ENCODE measurements around the gene RPL23. TPM values are rescaled to one million over a fixed set of nuclear protein-coding genes. Genes with fewer than 3 reads are reported as not detected.

The RPL23 gene
- total RNA-seq, result 1,183 TPM
- polyA plus RNA-seq (ENCODE audit: insufficient read depth, low read depth, low replicate concordance), result 2,399 TPM
- long read RNA-seq, donor 1, transcript RPL23-211 (3 exons, 2,779 nt), result minor isoform, 80 of 3,202 reads
- long read RNA-seq, donor 1, transcript RPL23-206 (5 exons, 2,821 nt), result major isoform, 2,017 of 3,202 reads
- long read RNA-seq, donor 1, transcript RPL23-210 (2 exons, 429 nt), result minor isoform, 123 of 3,202 reads
- long read RNA-seq, donor 1, transcript RPL23-207 (4 exons, 615 nt), result minor isoform, 95 of 3,202 reads
- long read RNA-seq, donor 1, partial matches to known transcripts, result 855 of 3,202 reads
- long read RNA-seq, donor 1, other reads (novel, unspliced or antisense), result 16 of 3,202 reads
- long read RNA-seq, donor 2, transcript RPL23-210 (2 exons, 429 nt), result minor isoform, 92 of 3,843 reads
- long read RNA-seq, donor 2, transcript RPL23-206 (5 exons, 2,821 nt), result major isoform, 2,683 of 3,843 reads
- long read RNA-seq, donor 2, transcript RPL23-211 (3 exons, 2,779 nt), result minor isoform, 91 of 3,843 reads
- long read RNA-seq, donor 2, transcript RPL23-207 (4 exons, 615 nt), result minor isoform, 77 of 3,843 reads
- long read RNA-seq, donor 2, partial matches to known transcripts, result 846 of 3,843 reads
- long read RNA-seq, donor 2, other reads (novel, unspliced or antisense), result 34 of 3,843 reads
- long read RNA-seq, donor 3, transcript RPL23-207 (4 exons, 615 nt), result minor isoform, 98 of 4,609 reads
- long read RNA-seq, donor 3, transcript RPL23-211 (3 exons, 2,779 nt), result minor isoform, 124 of 4,609 reads
- long read RNA-seq, donor 3, transcript RPL23-206 (5 exons, 2,821 nt), result major isoform, 3,350 of 4,609 reads
- long read RNA-seq, donor 3, transcript RPL23-210 (2 exons, 429 nt), result minor isoform, 105 of 4,609 reads
- long read RNA-seq, donor 3, partial matches to known transcripts, result 892 of 4,609 reads
- long read RNA-seq, donor 3, other reads (novel, unspliced or antisense), result 16 of 4,609 reads
- long read RNA-seq, donor 4, transcript RPL23-206 (5 exons, 2,821 nt), result major isoform, 1,183 of 1,494 reads
- long read RNA-seq, donor 4, transcript RPL23-210 (2 exons, 429 nt), result minor isoform, 40 of 1,494 reads
- long read RNA-seq, donor 4, transcript RPL23-211 (3 exons, 2,779 nt), result minor isoform, 32 of 1,494 reads
- long read RNA-seq, donor 4, transcript RPL23-207 (4 exons, 615 nt), result minor isoform, 18 of 1,494 reads
- long read RNA-seq, donor 4, partial matches to known transcripts, result 208 of 1,494 reads
- long read RNA-seq, donor 4, other reads (novel, unspliced or antisense), result 11 of 1,494 reads
- long read RNA-seq, donor 5, transcript RPL23-207 (4 exons, 615 nt), result minor isoform, 5 of 286 reads
- long read RNA-seq, donor 5, transcript RPL23-210 (2 exons, 429 nt), result minor isoform, 6 of 286 reads
- long read RNA-seq, donor 5, transcript RPL23-211 (3 exons, 2,779 nt), result minor isoform, 24 of 286 reads
- long read RNA-seq, donor 5, transcript RPL23-206 (5 exons, 2,821 nt), result major isoform, 174 of 286 reads
- long read RNA-seq, donor 5, partial matches to known transcripts, result 73 of 286 reads
- long read RNA-seq, donor 5, other reads (novel, unspliced or antisense), result 0 of 286 reads
- long read RNA-seq, donor 6, transcript RPL23-211 (3 exons, 2,779 nt), result minor isoform, 266 of 12,224 reads
- long read RNA-seq, donor 6, transcript RPL23-206 (5 exons, 2,821 nt), result major isoform, 7,708 of 12,224 reads
- long read RNA-seq, donor 6, transcript RPL23-207 (4 exons, 615 nt), result minor isoform, 289 of 12,224 reads
- long read RNA-seq, donor 6, transcript RPL23-210 (2 exons, 429 nt), result minor isoform, 384 of 12,224 reads
- long read RNA-seq, donor 6, partial matches to known transcripts, result 3,388 of 12,224 reads
- long read RNA-seq, donor 6, other reads (novel, unspliced or antisense), result 159 of 12,224 reads
- long read RNA-seq, donor 7, transcript RPL23-210 (2 exons, 429 nt), result minor isoform, 22 of 158 reads
- long read RNA-seq, donor 7, transcript RPL23-206 (5 exons, 2,821 nt), result major isoform, 36 of 158 reads
- long read RNA-seq, donor 7, partial matches to known transcripts, result 99 of 158 reads
- long read RNA-seq, donor 7, other reads (novel, unspliced or antisense), result 1 of 158 reads
- long read RNA-seq, donor 8, transcript RPL23-206 (5 exons, 2,821 nt), result major isoform, 2,568 of 3,877 reads
- long read RNA-seq, donor 8, transcript RPL23-207 (4 exons, 615 nt), result minor isoform, 89 of 3,877 reads
- long read RNA-seq, donor 8, transcript RPL23-211 (3 exons, 2,779 nt), result minor isoform, 104 of 3,877 reads
- long read RNA-seq, donor 8, transcript RPL23-210 (2 exons, 429 nt), result minor isoform, 143 of 3,877 reads
- long read RNA-seq, donor 8, partial matches to known transcripts, result 927 of 3,877 reads
- long read RNA-seq, donor 8, other reads (novel, unspliced or antisense), result 26 of 3,877 reads
- long read RNA-seq, donor 9, transcript RPL23-207 (4 exons, 615 nt), result minor isoform, 80 of 2,667 reads
- long read RNA-seq, donor 9, transcript RPL23-211 (3 exons, 2,779 nt), result minor isoform, 123 of 2,667 reads
- long read RNA-seq, donor 9, transcript RPL23-206 (5 exons, 2,821 nt), result major isoform, 1,639 of 2,667 reads
- long read RNA-seq, donor 9, transcript RPL23-210 (2 exons, 429 nt), result minor isoform, 65 of 2,667 reads
- long read RNA-seq, donor 9, partial matches to known transcripts, result 732 of 2,667 reads
- long read RNA-seq, donor 9, other reads (novel, unspliced or antisense), result 19 of 2,667 reads
- long read RNA-seq, donor 10, transcript RPL23-211 (3 exons, 2,779 nt), result minor isoform, 135 of 4,387 reads
- long read RNA-seq, donor 10, transcript RPL23-207 (4 exons, 615 nt), result minor isoform, 114 of 4,387 reads
- long read RNA-seq, donor 10, transcript RPL23-206 (5 exons, 2,821 nt), result major isoform, 2,949 of 4,387 reads
- long read RNA-seq, donor 10, transcript RPL23-210 (2 exons, 429 nt), result minor isoform, 182 of 4,387 reads
- long read RNA-seq, donor 10, partial matches to known transcripts, result 968 of 4,387 reads
- long read RNA-seq, donor 10, other reads (novel, unspliced or antisense), result 27 of 4,387 reads

DNA sequence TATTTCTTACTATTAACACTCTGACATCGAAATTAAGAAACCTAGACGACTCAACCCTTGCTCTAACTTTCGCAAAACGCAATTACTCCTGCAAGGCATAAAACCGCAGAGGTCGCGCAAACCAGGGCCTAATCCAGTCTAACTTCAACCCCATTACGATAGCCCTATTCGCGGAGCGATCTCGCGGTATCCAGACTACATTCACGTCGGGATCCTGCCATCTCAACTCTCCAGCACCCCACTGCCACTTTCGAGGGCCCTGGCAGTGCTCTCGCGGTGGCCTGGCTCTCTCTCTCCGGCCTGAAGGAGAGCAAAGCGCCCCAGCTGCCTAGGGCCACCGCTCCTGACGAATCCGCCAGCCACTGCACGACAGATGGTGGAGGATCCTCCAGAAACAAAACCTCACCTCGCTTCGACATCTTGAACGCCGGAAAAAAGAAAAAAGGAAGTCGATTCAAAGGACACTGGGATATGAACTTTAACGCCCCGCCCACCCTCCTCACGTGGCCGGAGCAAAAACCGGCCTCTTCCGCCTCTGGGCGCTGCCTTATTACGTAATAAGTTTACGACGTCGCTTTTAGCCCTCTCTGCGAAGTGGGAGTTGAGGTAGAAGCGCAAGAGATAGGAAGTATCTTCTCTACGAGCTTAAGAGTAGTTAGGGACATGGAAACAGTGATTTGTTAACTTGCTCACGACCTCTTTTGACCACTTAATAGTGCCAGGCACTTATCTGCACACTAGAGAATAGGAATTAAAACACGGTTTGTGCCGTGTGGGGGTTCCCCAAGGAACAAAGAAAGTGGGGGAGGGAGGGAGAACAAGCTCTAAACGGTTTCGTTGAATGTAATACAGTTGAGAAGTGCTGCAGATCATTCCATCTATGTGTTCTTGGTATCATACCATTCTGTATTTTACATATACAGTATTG lies at the start of gene RPL23:
Gene RPL23 (minus strand): TSS at position 430 of the 928 bp plus-strand sequence. CDS start 11 bp downstream, at position 419.
- no peaks in the 10 kb centered on the region for H3K9me3 ChIP-seq (ENCODE audit: control insufficient read depth in 2 of 3, insufficient read depth in 1 of 3, low read length in 3 of 3)
- H3K4me1 ChIP-seq (ENCODE audit: control insufficient read depth in 2 of 3, insufficient read depth in 2 of 3, low read depth in 1 of 3, low read length in 3 of 3), result peaks cover 0 to 22% (median 0%) of the 10 kb centered on the region in 3 donors
- H3K9ac ChIP-seq (ENCODE audit: low read length in 3 of 3), result peak within 1 kb of the TSS; percentile 95 to 98 (median 97)
- DNase-seq (peak; percentile 97 to 99 (median 98)), FAIRE-seq (peak; percentile 66)
- peak within 1 kb of the TSS; percentile 94 to 97 (median 94) for H3K4me3 ChIP-seq (ENCODE audit: low read length in 3 of 3)
- no peaks in the 10 kb centered on the region for H3K27me3 ChIP-seq (ENCODE audit: control insufficient read depth, insufficient read depth, low read length)
- TF ChIP-seq, protein P1, sequence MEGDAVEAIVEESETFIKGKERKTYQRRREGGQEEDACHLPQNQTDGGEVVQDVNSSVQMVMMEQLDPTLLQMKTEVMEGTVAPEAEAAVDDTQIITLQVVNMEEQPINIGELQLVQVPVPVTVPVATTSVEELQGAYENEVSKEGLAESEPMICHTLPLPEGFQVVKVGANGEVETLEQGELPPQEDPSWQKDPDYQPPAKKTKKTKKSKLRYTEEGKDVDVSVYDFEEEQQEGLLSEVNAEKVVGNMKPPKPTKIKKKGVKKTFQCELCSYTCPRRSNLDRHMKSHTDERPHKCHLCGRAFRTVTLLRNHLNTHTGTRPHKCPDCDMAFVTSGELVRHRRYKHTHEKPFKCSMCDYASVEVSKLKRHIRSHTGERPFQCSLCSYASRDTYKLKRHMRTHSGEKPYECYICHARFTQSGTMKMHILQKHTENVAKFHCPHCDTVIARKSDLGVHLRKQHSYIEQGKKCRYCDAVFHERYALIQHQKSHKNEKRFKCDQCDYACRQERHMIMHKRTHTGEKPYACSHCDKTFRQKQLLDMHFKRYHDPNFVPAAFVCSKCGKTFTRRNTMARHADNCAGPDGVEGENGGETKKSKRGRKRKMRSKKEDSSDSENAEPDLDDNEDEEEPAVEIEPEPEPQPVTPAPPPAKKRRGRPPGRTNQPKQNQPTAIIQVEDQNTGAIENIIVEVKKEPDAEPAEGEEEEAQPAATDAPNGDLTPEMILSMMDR (IDR thresholded peaks at IDR 0.05; ENCODE audit: borderline replicate concordance, extremely low read depth, insufficient read depth), result no peak
- peaks cover 5 to 33% (median 21%) of the 10 kb centered on the region in 3 donors for H3K36me3 ChIP-seq (ENCODE audit: control insufficient read depth in 2 of 3, insufficient read depth in 3 of 3, low read length in 3 of 3)
- H3K27ac ChIP-seq (ENCODE audit: low read depth in 2 of 2, low read length in 2 of 2), result peak within 1 kb of the TSS; percentile 96 to 99
- intact Hi-C loops (cut with DNase I), result no loop called here
